DND-41 (cell line): ENCODE data around the gene CALHM5.
A peak's percentile ranks its signal among the peaks of the same experiment; 100 is the strongest.

Experiments
- ATAC-seq: fragments of 200-7000 bp; cut with Tn5 transposase; 3 replicates; pipeline ENCODE4 v1.9.1; 2021; ENCODE audit warnings: low read depth; ENCODE audit not compliant: insufficient read depth
- DNase-seq: peaks from one replicate; pipeline ENCODE4 v3.0.0-alpha.2; 2020
- H2AFZ ChIP-seq: 2 replicates; pipeline ENCODE4 v1.6.0; 2012; ENCODE audit warnings: low read depth, low read length
- H3K27ac ChIP-seq: 2 replicates; pipeline ENCODE4 v1.5.1; 2012; ENCODE audit warnings: low read length, inconsistent platforms
- H3K27me3 ChIP-seq: fragments of 200-600 bp; sonication (generic); 2 replicates; pipeline ENCODE4 v1.6.0; 2012; ENCODE audit warnings: low read length, mild to moderate bottlenecking, inconsistent platforms; ENCODE audit not compliant: insufficient read depth, poor library complexity
- H3K36me3 ChIP-seq: 2 replicates; pipeline ENCODE4 v1.5.1; 2012; ENCODE audit warnings: low read length, inconsistent platforms; ENCODE audit not compliant: insufficient read depth
- H3K4me1 ChIP-seq: 2 replicates; pipeline ENCODE4 v1.5.1; 2012; ENCODE audit warnings: mild to moderate bottlenecking, low read length; ENCODE audit not compliant: insufficient read depth
- H3K4me2 ChIP-seq: 2 replicates; pipeline ENCODE4 v1.6.0; 2012; ENCODE audit warnings: mild to moderate bottlenecking, moderate library complexity, low read length, inconsistent platforms; ENCODE audit not compliant: insufficient read depth
- H3K4me3 ChIP-seq, 2 experiments: fragments of 200-600 bp in 1 of 2; shearing (Covaris generic) in 1 of 2; 2 replicates each; pipeline ENCODE4 v1.5.1; 2012 to 2016; ENCODE audit warnings: inconsistent platforms in 2 of 2, low read length in 2 of 2, mild to moderate bottlenecking in 2 of 2, low read depth in 1 of 2, moderate library complexity in 1 of 2
- H3K79me2 ChIP-seq: 2 replicates; pipeline ENCODE4 v1.6.0; 2012; ENCODE audit warnings: low read length, inconsistent platforms; ENCODE audit not compliant: insufficient read depth
- H3K9ac ChIP-seq: 2 replicates; pipeline ENCODE4 v1.6.0; 2012; ENCODE audit warnings: low read depth, mild to moderate bottlenecking, inconsistent platforms, low read length, moderate library complexity
- H3K9me3 ChIP-seq: 2 replicates; pipeline ENCODE4 v1.5.1; 2012; ENCODE audit warnings: low read length, moderate library complexity, mild to moderate bottlenecking, inconsistent platforms; ENCODE audit not compliant: insufficient read depth, severe bottlenecking
- H4K20me1 ChIP-seq: 2 replicates; pipeline ENCODE4 v1.6.0; 2012; ENCODE audit warnings: low read length; ENCODE audit not compliant: insufficient read depth
- EZH2 ChIP-seq: IDR thresholded peaks from 3 replicates; pipeline ENCODE4 v1.6.1; 2012; ENCODE audit warnings: borderline replicate concordance, low read depth, mild to moderate bottlenecking, moderate library complexity, low read length, inconsistent platforms; ENCODE audit not compliant: severe bottlenecking
- TF ChIP-seq, protein P1 (sequence below): IDR thresholded peaks from 2 replicates; pipeline ENCODE4 v1.5.1; 2012; ENCODE audit warnings: borderline replicate concordance, low read length, moderate library complexity, mild to moderate bottlenecking; ENCODE audit not compliant: poor library complexity, severe bottlenecking; ENCODE audit errors: extremely low read depth

CALHM5 gene

DNA sequence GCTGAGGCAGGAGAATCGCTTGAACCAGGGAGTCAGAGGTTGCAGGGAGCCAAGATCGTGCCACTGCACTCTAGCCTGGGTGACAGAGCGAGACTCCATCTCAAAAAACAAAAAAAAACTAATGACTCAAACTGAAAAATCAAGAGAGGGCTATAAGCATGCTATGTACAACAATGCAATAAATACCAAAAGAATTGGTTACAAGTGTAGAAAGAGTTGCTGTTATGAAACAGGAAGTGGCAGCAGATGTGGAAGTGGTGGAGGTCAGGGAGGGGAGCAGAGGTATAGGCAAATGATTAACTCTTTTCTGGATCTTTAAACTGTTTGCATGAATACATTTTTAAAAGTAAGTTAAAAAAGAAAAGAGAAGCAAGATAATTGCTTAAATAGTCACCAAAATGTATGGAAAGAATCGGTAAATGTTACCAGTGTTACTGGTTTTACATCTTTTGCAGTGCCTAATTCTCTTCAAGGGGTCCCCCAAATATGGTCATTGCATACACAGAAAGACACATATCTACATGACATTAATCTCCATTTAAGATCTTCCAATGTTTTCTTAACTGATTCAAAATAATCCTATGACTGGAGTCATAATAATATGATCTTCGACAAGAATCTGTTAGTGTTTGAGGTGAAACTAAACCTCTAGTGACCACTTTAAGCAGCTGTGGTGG, 35.3 kb upstream of the CALHM5 start:
- Histone ChIP-seq H3K4me3 (no peak overlapping the region), H3K9ac (peak overlapping the region; percentile 17; the same call in 1 of the 2 replicates), H4K20me1 (no peaks in the 10 kb centered on the region), H3K27me3 (no peaks in the 10 kb centered on the region), H3K36me3 (no peaks in the 10 kb centered on the region), H3K27ac (peak overlapping the region; percentile 66), H3K9me3 (no peaks in the 10 kb centered on the region), H3K79me2 (no peaks in the 10 kb centered on the region), H3K4me1 (peaks cover 30% of the 10 kb centered on the region), H2AFZ (peak overlapping the region; percentile 70), H3K4me2 (peak overlapping the region; percentile 38)
- ATAC-seq (peak; percentile 99), DNase-seq (peak; percentile 71)
- no peak for TF ChIP-seq EZH2
- TF ChIP-seq, protein P1, sequence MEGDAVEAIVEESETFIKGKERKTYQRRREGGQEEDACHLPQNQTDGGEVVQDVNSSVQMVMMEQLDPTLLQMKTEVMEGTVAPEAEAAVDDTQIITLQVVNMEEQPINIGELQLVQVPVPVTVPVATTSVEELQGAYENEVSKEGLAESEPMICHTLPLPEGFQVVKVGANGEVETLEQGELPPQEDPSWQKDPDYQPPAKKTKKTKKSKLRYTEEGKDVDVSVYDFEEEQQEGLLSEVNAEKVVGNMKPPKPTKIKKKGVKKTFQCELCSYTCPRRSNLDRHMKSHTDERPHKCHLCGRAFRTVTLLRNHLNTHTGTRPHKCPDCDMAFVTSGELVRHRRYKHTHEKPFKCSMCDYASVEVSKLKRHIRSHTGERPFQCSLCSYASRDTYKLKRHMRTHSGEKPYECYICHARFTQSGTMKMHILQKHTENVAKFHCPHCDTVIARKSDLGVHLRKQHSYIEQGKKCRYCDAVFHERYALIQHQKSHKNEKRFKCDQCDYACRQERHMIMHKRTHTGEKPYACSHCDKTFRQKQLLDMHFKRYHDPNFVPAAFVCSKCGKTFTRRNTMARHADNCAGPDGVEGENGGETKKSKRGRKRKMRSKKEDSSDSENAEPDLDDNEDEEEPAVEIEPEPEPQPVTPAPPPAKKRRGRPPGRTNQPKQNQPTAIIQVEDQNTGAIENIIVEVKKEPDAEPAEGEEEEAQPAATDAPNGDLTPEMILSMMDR = no peak

DNA sequence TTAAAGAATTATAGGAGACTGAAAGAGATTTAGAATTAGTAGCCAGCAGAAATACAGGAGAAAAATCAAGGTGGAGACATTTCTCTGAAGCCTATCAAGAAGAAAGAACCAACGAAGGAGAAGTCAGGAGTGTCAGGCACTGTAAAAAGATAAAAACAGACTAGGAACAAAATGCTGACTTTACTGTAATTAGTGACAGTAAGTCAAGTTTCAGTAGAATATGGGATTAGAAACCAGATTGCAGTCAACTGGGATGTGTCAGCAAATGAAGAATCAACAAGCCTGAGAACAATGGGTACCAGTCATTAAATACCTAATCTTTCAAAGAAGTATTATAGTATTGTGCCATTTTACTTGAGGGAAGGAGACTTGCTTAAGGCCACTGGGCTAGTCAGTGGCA, 28.7 kb upstream of the CALHM5 start:
- H3K27me3 ChIP-seq = no peaks in the 10 kb centered on the region
- no peaks in the 10 kb centered on the region for H3K79me2 ChIP-seq
- H4K20me1 ChIP-seq = no peaks in the 10 kb centered on the region
- no peaks in the 10 kb centered on the region for H3K4me1 ChIP-seq
- DNase-seq (no peak), ATAC-seq (no peak)
- no peak overlapping the region for H3K9ac ChIP-seq
- no peaks in the 10 kb centered on the region for H3K36me3 ChIP-seq
- H3K4me3 ChIP-seq = no peak overlapping the region
- TF ChIP-seq, protein P1 = no peak
- no peak for TF ChIP-seq EZH2
- H3K9me3 ChIP-seq = no peaks in the 10 kb centered on the region
- no peak overlapping the region for H3K4me2 ChIP-seq
- no peak overlapping the region for H3K27ac ChIP-seq
- H2AFZ ChIP-seq = no peak overlapping the region

DNA sequence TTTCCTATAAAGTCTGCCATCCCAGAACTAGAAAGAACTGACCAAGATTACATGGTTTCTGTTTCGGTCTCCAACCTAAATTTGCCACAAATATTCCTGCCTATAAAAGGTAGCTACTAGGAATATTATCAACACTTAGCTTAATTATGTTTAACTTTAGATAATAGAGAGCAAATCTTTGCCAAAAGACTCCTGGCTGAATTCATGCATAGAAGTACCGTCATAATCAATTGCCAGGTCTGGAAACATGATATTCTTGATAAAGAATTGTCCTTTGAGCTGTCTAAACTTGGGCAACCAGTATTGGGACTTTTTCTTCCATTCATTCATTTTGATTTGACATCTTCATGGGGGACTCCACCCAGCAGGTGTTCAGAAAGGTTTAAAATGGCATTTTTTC, 27.8 kb upstream of the CALHM5 start:
- H2AFZ ChIP-seq = no peak overlapping the region
- no peak overlapping the region for H3K9ac ChIP-seq
- H3K27me3 ChIP-seq = no peaks in the 10 kb centered on the region
- no peak overlapping the region for H3K27ac ChIP-seq
- H3K79me2 ChIP-seq = no peaks in the 10 kb centered on the region
- H4K20me1 ChIP-seq = no peaks in the 10 kb centered on the region
- no peak overlapping the region for H3K4me3 ChIP-seq
- no peaks in the 10 kb centered on the region for H3K9me3 ChIP-seq
- no peak for DNase-seq
- no peaks in the 10 kb centered on the region for H3K4me1 ChIP-seq
- no peak overlapping the region for H3K4me2 ChIP-seq
- no peak for TF ChIP-seq EZH2
- TF ChIP-seq, protein P1 = no peak
- no peaks in the 10 kb centered on the region for H3K36me3 ChIP-seq
- ATAC-seq = no peak
